ENCODE results near the gene ADIPOQ.
"Not testable (repeated sequence)": the region's sequence is repeated elsewhere in the genome, so short reads cannot be mapped to it uniquely, and the experiment has no call there.

The ADIPOQ gene

GRCh38 chr3:186842426-186843038, at the start of gene ADIPOQ:
TSS of gene ADIPOQ (plus strand) at chr3:186842710. CDS start at chr3:186853059, 10,349 bp downstream.
- DNase-seq (ENCODE audit: low read depth), result no peak

GRCh38 chr3:186798239-186798874, 44.2 kb upstream of the ADIPOQ start:
- no peak for DNase-seq (ENCODE audit: low read depth)

GRCh38 chr3:186800285-186800684, 42.2 kb upstream of the ADIPOQ start:
- no peak for DNase-seq (ENCODE audit: low read depth)

GRCh38 chr3:186802701-186803100, 39.8 kb upstream of the ADIPOQ start:
- no peak for DNase-seq (ENCODE audit: low read depth)

- not testable (repeated sequence) for DNase-seq (ENCODE audit: low read depth)
Observed at GRCh38 chr3:186803447-186803846, 39.1 kb upstream of the ADIPOQ start.

GRCh38 chr3:186806089-186807055, 36.1 kb upstream of the ADIPOQ start, which contains the start of gene RFC4:
TSS of gene RFC4 (minus strand) at chr3:186806482. CDS start at chr3:186804713, 1,769 bp downstream.
- DNase-seq (ENCODE audit: low read depth), result peak; percentile 79

GRCh38 chr3:186807231-186807630, 35.3 kb upstream of the ADIPOQ start:
- DNase-seq (ENCODE audit: low read depth), result no peak

- DNase-seq (ENCODE audit: low read depth), result no peak
Observed at GRCh38 chr3:186810336-186810996, 32.0 kb upstream of the ADIPOQ start.

GRCh38 chr3:186811313-186811712, 31.2 kb upstream of the ADIPOQ start:
- not testable (repeated sequence) for DNase-seq (ENCODE audit: low read depth)

- DNase-seq (ENCODE audit: low read depth), result no peak
Observed at GRCh38 chr3:186814100-186814499, 28.4 kb upstream of the ADIPOQ start.

- DNase-seq (ENCODE audit: low read depth), result no peak
Observed at GRCh38 chr3:186815435-186815834, 27.1 kb upstream of the ADIPOQ start.

- DNase-seq (ENCODE audit: low read depth), result no peak
Observed at GRCh38 chr3:186818516-186818915, 24.0 kb upstream of the ADIPOQ start.

GRCh38 chr3:186818956-186819355, 23.6 kb upstream of the ADIPOQ start:
- DNase-seq (ENCODE audit: low read depth), result no peak

GRCh38 chr3:186821429-186822387, 20.8 kb upstream of the ADIPOQ start:
- no peak for DNase-seq (ENCODE audit: low read depth)

GRCh38 chr3:186822388-186822759, 20.1 kb upstream of the ADIPOQ start:
- not testable (repeated sequence) for DNase-seq (ENCODE audit: low read depth)

GRCh38 chr3:186823386-186823785, 19.1 kb upstream of the ADIPOQ start:
- no peak for DNase-seq (ENCODE audit: low read depth)

GRCh38 chr3:186824430-186825139, 17.9 kb upstream of the ADIPOQ start:
- no peak for DNase-seq (ENCODE audit: low read depth)

- no peak for DNase-seq (ENCODE audit: low read depth)
Observed at GRCh38 chr3:186825294-186825821, 17.2 kb upstream of the ADIPOQ start.

GRCh38 chr3:186825872-186826409, 16.6 kb upstream of the ADIPOQ start:
- no peak for DNase-seq (ENCODE audit: low read depth)

Measured in stimulated activated CD4-positive, alpha-beta T cell treated with anti-CD3 and anti-CD28 coated beads, Interleukin-2, amount 100 ng/mL, for 4 hours (primary cell).